ENCODE results near the gene IFI35. TPM values are rescaled to one million over a fixed set of nuclear protein-coding genes. Genes with fewer than 3 reads are reported as not detected.
"Not testable (repeated sequence)": the region's sequence is repeated elsewhere in the genome, so short reads cannot be mapped to it uniquely, and the experiment has no call there.

Gene IFI35
- polyA plus RNA-seq, 1 donor: 45.7 TPM

- Histone ChIP-seq H3K4me1 (ENCODE audit: control insufficient read depth, insufficient read depth, low read length) (peaks cover 13% of the 10 kb centered on the region), H3K36me3 (ENCODE audit: control insufficient read depth, insufficient read depth, low read length) (no peaks in the 10 kb centered on the region), H3K27me3 (ENCODE audit: control insufficient read depth, insufficient read depth, low read length) (no peaks in the 10 kb centered on the region), H3K4me3 (ENCODE audit: low read length) (peak within 1 kb of the TSS; percentile 91), H3K27ac (ENCODE audit: low read length) (peak within 1 kb of the TSS; percentile 85), H3K9me3 (ENCODE audit: control insufficient read depth, low read depth, low read length) (no peaks in the 10 kb centered on the region)
- WGBS (ENCODE audit: insufficient coverage, low lambda C conversion rate): no CpG with 5 or more reads among the region's 21 CpGs
- peak; percentile 36 to 73 for DNase-seq
These were observed 26.9 kb upstream of the IFI35 start, which contains the start of gene PTGES3L for GRCh38 chr17:42979511-42980273. Gene PTGES3L, minus strand, starts transcription at chr17:42980080. Its CDS starts 27 bp downstream, at chr17:42980053.

DNA sequence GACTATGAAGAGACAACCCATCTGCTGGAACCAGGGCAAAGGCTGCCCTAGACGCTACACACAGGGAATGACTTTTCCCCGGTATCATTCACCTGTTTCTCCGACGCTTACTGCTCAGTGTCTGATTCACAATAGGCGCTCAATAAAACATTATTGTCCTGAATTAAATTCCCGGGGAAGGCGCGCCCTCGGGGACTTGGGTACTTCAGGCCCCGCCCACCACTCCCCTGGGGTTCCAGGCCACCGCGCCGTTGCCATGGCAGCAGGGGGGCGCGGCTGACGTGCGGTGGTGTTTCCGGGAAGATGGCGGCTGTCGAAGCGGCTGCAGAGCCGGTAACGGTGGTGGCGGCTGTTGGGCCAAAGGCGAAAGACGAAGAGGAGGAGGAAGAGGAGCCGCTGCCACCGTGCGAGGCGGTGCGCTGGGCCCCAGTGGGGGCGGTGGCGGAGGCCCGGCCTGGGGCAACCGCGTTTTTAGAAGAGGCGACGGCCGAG lies 26.3 kb upstream of the IFI35 start, which contains the start of gene RUNDC1:
Gene RUNDC1 (plus strand): TSS at position 292 of the 492 bp plus-strand sequence. CDS start 12 bp downstream, at position 304.
- H3K27ac ChIP-seq (ENCODE audit: low read length): peak within 1 kb of the TSS; percentile 85
- H3K4me3 ChIP-seq (ENCODE audit: low read length): peak within 1 kb of the TSS; percentile 91
- H3K36me3 ChIP-seq (ENCODE audit: control insufficient read depth, insufficient read depth, low read length): no peaks in the 10 kb centered on the region
- peaks cover 13% of the 10 kb centered on the region for H3K4me1 ChIP-seq (ENCODE audit: control insufficient read depth, insufficient read depth, low read length)
- peak; percentile 95 for DNase-seq
- no peaks in the 10 kb centered on the region for H3K9me3 ChIP-seq (ENCODE audit: control insufficient read depth, low read depth, low read length)
- no peaks in the 10 kb centered on the region for H3K27me3 ChIP-seq (ENCODE audit: control insufficient read depth, insufficient read depth, low read length)
- WGBS (ENCODE audit: insufficient coverage, low lambda C conversion rate): no CpG with 5 or more reads among the region's 39 CpGs

- H3K4me1 ChIP-seq (ENCODE audit: control insufficient read depth, insufficient read depth, low read length): peaks cover 13% of the 10 kb centered on the region
These were observed 25.7 kb upstream of the IFI35 start for GRCh38 chr17:42980766-42981397.

GRCh38 chr17:42982266-42982665 lies 24.3 kb upstream of the IFI35 start:
- no peaks in the 10 kb centered on the region for H3K9me3 ChIP-seq (ENCODE audit: control insufficient read depth, low read depth, low read length)
- H3K36me3 ChIP-seq (ENCODE audit: control insufficient read depth, insufficient read depth, low read length): peaks cover 15% of the 10 kb centered on the region
- no peak overlapping the region for H3K27ac ChIP-seq (ENCODE audit: low read length)

More at GRCh38 chr17:42980766-42981397, 25.7 kb upstream of the IFI35 start:
- no peaks in the 10 kb centered on the region for H3K27me3 ChIP-seq (ENCODE audit: control insufficient read depth, insufficient read depth, low read length)
- peaks cover 4% of the 10 kb centered on the region for H3K36me3 ChIP-seq (ENCODE audit: control insufficient read depth, insufficient read depth, low read length)
- DNase-seq: peak; percentile 43 to 75
- no CpG with 5 or more reads among the region's 67 CpGs for WGBS (ENCODE audit: insufficient coverage, low lambda C conversion rate)
- H3K9me3 ChIP-seq (ENCODE audit: control insufficient read depth, low read depth, low read length): no peaks in the 10 kb centered on the region
- peak overlapping the region; percentile 85 for H3K27ac ChIP-seq (ENCODE audit: low read length)
- H3K4me3 ChIP-seq (ENCODE audit: low read length): peak overlapping the region; percentile 91

DNA sequence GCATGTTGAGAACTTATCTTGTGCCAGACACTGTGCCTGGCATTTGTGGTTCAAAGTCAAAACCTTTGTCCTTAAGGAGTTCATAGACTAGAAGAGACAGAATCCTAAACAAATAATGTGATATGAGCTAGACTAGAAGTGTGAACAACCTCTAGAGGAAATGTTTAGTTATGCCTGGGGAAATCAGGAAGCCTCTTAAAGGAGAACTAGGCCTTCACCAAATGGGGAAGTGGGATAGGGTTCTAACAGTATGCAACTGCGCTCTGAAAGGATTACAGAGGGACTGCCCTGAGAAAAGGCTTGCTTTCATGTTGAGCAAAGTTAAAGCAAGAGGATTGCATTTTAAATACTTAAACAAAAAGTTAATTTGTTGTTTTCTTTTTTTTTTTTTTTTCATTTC lies 21.4 kb upstream of the IFI35 start:
- Histone ChIP-seq H3K9me3 (ENCODE audit: control insufficient read depth, low read depth, low read length) (no peaks in the 10 kb centered on the region), H3K27ac (ENCODE audit: low read length) (no peak overlapping the region), H3K27me3 (ENCODE audit: control insufficient read depth, insufficient read depth, low read length) (no peaks in the 10 kb centered on the region), H3K4me3 (ENCODE audit: low read length) (no peak overlapping the region), H3K36me3 (ENCODE audit: control insufficient read depth, insufficient read depth, low read length) (peaks cover 43% of the 10 kb centered on the region), H3K4me1 (ENCODE audit: control insufficient read depth, insufficient read depth, low read length) (peaks cover 8% of the 10 kb centered on the region)
- DNase-seq: no peak
- 0% methylated on average over 1 of the region's 1 CpG for WGBS (ENCODE audit: insufficient coverage, low lambda C conversion rate)

More at GRCh38 chr17:42982266-42982665, 24.3 kb upstream of the IFI35 start:
- no peak overlapping the region for H3K4me3 ChIP-seq (ENCODE audit: low read length)
- no peaks in the 10 kb centered on the region for H3K27me3 ChIP-seq (ENCODE audit: control insufficient read depth, insufficient read depth, low read length)
- no peak for DNase-seq
- peaks cover 13% of the 10 kb centered on the region for H3K4me1 ChIP-seq (ENCODE audit: control insufficient read depth, insufficient read depth, low read length)

DNA sequence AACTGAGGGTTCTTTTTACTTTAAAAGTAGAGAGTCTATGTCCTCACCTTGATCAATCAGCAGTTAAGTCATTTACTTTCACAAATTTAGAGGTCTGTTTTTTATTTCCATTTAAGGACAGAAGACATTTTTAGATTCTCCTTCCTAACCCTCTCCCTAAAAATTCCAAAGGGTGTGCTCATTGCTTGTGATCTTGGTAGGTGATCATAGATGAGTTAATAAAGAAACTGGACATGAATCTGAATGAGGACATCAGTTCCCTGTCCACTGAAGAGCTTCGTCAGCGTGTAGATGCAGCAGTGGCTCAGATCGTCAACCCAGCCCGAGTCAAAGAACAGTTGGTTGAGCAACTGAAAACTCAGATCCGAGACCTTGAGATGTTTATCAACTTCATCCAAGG lies 17.4 kb upstream of the IFI35 start:
- no CpG with 5 or more reads among the region's 5 CpGs for WGBS (ENCODE audit: insufficient coverage, low lambda C conversion rate)
- H3K4me1 ChIP-seq (ENCODE audit: control insufficient read depth, insufficient read depth, low read length): no peaks in the 10 kb centered on the region

DNA sequence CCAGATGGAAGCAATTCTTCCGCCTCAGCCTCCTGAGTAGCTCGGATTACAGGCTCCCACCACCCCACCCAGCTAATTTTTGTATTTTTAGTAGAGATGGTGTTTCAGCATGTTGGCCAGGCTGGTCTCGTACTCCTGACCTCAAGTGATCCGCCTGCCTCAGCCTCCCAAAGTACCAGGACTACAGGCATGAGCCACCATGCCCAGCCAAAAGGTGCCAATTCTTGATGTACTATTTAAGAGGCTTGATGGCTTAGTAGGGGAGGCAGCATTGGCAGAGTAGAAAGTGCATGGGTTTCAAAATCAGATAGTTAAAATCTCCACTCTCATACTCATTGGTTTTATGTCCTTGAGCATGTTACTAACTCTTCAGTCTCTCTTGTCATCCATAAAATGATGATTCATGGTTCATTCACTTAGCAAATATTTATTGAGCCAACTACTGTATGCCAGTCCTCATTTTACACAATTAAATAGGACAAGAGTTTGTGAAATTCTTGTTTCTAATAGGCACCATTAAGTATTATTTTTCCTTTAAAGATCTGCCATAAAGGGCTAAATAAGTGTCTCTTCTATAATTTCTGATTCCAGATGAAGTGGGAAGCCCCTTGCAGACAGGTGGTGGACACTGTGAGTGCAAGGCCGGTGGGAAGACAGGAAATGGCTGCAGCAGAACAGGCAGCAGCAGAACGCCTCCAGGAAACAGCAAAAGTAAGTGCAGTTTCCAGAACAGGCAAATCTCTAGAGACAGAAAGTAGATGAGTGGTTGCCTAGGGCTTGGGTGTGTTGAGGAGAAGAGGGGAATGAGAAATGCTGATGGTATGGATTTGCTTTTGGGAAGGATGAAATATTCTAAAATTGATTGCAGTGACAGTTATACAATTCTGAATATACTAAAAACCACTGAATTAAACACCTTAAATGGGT lies 16.6 kb upstream of the IFI35 start:
- no peaks in the 10 kb centered on the region for H3K9me3 ChIP-seq (ENCODE audit: control insufficient read depth, low read depth, low read length)
- H3K36me3 ChIP-seq (ENCODE audit: control insufficient read depth, insufficient read depth, low read length): peaks cover 71% of the 10 kb centered on the region
- H3K27ac ChIP-seq (ENCODE audit: low read length): no peak overlapping the region
- no peaks in the 10 kb centered on the region for H3K4me1 ChIP-seq (ENCODE audit: control insufficient read depth, insufficient read depth, low read length)
- no peaks in the 10 kb centered on the region for H3K27me3 ChIP-seq (ENCODE audit: control insufficient read depth, insufficient read depth, low read length)
- H3K4me3 ChIP-seq (ENCODE audit: low read length): no peak overlapping the region
- no CpG with 5 or more reads among the region's 6 CpGs for WGBS (ENCODE audit: insufficient coverage, low lambda C conversion rate)
- no peak for DNase-seq

More for the DNA sequence above, 17.4 kb upstream of the IFI35 start:
- Histone ChIP-seq H3K27me3 (ENCODE audit: control insufficient read depth, insufficient read depth, low read length) (no peaks in the 10 kb centered on the region), H3K27ac (ENCODE audit: low read length) (no peak overlapping the region), H3K4me3 (ENCODE audit: low read length) (no peak overlapping the region), H3K9me3 (ENCODE audit: control insufficient read depth, low read depth, low read length) (no peaks in the 10 kb centered on the region), H3K36me3 (ENCODE audit: control insufficient read depth, insufficient read depth, low read length) (peaks cover 68% of the 10 kb centered on the region)
- DNase-seq: no peak

DNA sequence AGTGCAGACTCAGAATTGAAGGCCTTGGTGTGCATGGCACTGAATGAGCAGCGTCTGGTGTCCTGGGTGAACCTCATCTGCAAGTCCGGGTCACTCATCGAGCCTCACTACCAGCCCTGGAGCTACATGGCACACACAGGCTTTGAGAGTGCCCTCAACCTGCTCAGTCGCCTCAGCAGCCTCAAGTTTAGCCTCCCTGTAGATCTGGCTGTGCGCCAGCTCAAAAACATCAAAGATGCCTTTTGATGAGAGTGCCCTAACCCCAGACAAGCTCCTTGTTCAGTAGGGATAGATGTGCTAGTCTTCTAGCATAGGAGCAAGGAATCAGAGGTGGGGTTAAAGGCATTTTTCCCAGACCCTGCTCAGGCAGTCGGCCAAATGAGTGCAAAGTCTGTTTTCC lies 15.1 kb upstream of the IFI35 start:
- no peak for DNase-seq
- no CpG with 5 or more reads among the region's 6 CpGs for WGBS (ENCODE audit: insufficient coverage, low lambda C conversion rate)
- no peaks in the 10 kb centered on the region for H3K27me3 ChIP-seq (ENCODE audit: control insufficient read depth, insufficient read depth, low read length)
- no peaks in the 10 kb centered on the region for H3K9me3 ChIP-seq (ENCODE audit: control insufficient read depth, low read depth, low read length)
- H3K4me1 ChIP-seq (ENCODE audit: control insufficient read depth, insufficient read depth, low read length): no peaks in the 10 kb centered on the region
- H3K36me3 ChIP-seq (ENCODE audit: control insufficient read depth, insufficient read depth, low read length): peaks cover 63% of the 10 kb centered on the region
- no peak overlapping the region for H3K4me3 ChIP-seq (ENCODE audit: low read length)
- H3K27ac ChIP-seq (ENCODE audit: low read length): no peak overlapping the region

GRCh38 chr17:42992872-42993271 lies 13.7 kb upstream of the IFI35 start:
- Histone ChIP-seq H3K4me3 (ENCODE audit: low read length) (no peak overlapping the region), H3K9me3 (ENCODE audit: control insufficient read depth, low read depth, low read length) (no peaks in the 10 kb centered on the region), H3K36me3 (ENCODE audit: control insufficient read depth, insufficient read depth, low read length) (peaks cover 50% of the 10 kb centered on the region), H3K4me1 (ENCODE audit: control insufficient read depth, insufficient read depth, low read length) (no peaks in the 10 kb centered on the region), H3K27me3 (ENCODE audit: control insufficient read depth, insufficient read depth, low read length) (no peaks in the 10 kb centered on the region), H3K27ac (ENCODE audit: low read length) (no peak overlapping the region)
- no CpG with 5 or more reads among the region's 5 CpGs for WGBS (ENCODE audit: insufficient coverage, low lambda C conversion rate)
- no peak for DNase-seq

GRCh38 chr17:42993913-42994312 lies 12.7 kb upstream of the IFI35 start:
- DNase-seq: not testable (repeated sequence)
- peaks cover 40% of the 10 kb centered on the region for H3K36me3 ChIP-seq (ENCODE audit: control insufficient read depth, insufficient read depth, low read length)
- no CpG with 5 or more reads among the region's 10 CpGs for WGBS (ENCODE audit: insufficient coverage, low lambda C conversion rate)

More at GRCh38 chr17:42993913-42994312, 12.7 kb upstream of the IFI35 start:
- H3K4me1 ChIP-seq (ENCODE audit: control insufficient read depth, insufficient read depth, low read length); H3K4me3 ChIP-seq (ENCODE audit: low read length); H3K27me3 ChIP-seq (ENCODE audit: control insufficient read depth, insufficient read depth, low read length); H3K27ac ChIP-seq (ENCODE audit: low read length); H3K9me3 ChIP-seq (ENCODE audit: control insufficient read depth, low read depth, low read length): not testable (repeated sequence)
